IMR-90 (cell line): ENCODE measurements around the gene ZNF850. TPM values are rescaled to one million over a fixed set of nuclear protein-coding genes. Genes with fewer than 3 reads are reported as not detected.

Experiments
- ATAC-seq: fragments of 200-7000 bp; cut with Tn5 transposase; 2 replicates; pipeline ENCODE4 v1.9.1; 2020; ENCODE audit warnings: low read depth, mild to moderate bottlenecking, moderate library complexity
- BruUV-seq: library from RNA; stranded (reverse); fragments of 400-500 nt; replicated peaks from 2 replicates; lab custom pipeline; 2021; lab: Mats Ljungman, UMichigan
- CTCF ChIA-PET: fragments of 300-600 bp; formaldehyde crosslinking; extraction: SDS; loops from one replicate; lab custom pipeline; 2021; ENCODE audit warnings: antibody characterized with exemption; lab: Yijun Ruan, JAX
- POLR2A ChIA-PET: fragments of 300-600 bp; sonication (Branson Sonifier 250); formaldehyde crosslinking; loops from one replicate; lab custom pipeline; 2022; ENCODE audit warnings: antibody characterized with exemption; ENCODE audit not compliant: unreplicated experiment; lab: Charles Lee
- DNase-seq: peaks from one replicate; pipeline ENCODE4 v3.0.0; 2013
- H2AFZ ChIP-seq: replicated peaks from 2 replicates; pipeline ENCODE3; 2013; ENCODE audit warnings: low read length, mild to moderate bottlenecking; ENCODE audit not compliant: poor library complexity
- H2AK5ac ChIP-seq: 2 replicates; pipeline ENCODE4 v1.6.1; 2013; ENCODE audit warnings: low read depth, low read length, inconsistent platforms
- H2AK9ac ChIP-seq: replicated peaks from 2 replicates; pipeline ENCODE3; 2013; ENCODE audit warnings: mild to moderate bottlenecking, low read depth, low read length, moderate library complexity; ENCODE audit not compliant: poor library complexity
- H2BK120ac ChIP-seq: 2 replicates; pipeline ENCODE4 v1.6.1; 2013; ENCODE audit warnings: low read depth, low read length, inconsistent platforms
- H2BK15ac ChIP-seq: 3 replicates; pipeline ENCODE4 v1.6.1; 2013; ENCODE audit warnings: low read depth, low read length, inconsistent platforms
- H2BK20ac ChIP-seq: 2 replicates; pipeline ENCODE4 v1.6.1; 2013; ENCODE audit warnings: low read depth, mild to moderate bottlenecking, inconsistent platforms, low read length, moderate library complexity
- H2BK5ac ChIP-seq: 2 replicates; pipeline ENCODE4 v1.6.1; 2013; ENCODE audit warnings: mild to moderate bottlenecking, low read depth, low read length, inconsistent platforms; ENCODE audit not compliant: poor library complexity, severe bottlenecking
- H3K14ac ChIP-seq: replicated peaks from 2 replicates; pipeline ENCODE4 v1.6.1; 2013; ENCODE audit warnings: low read depth, low read length, inconsistent platforms
- H3K18ac ChIP-seq: 2 replicates; pipeline ENCODE4 v1.6.1; 2013; ENCODE audit warnings: low read depth, low read length, control low read depth
- H3K23ac ChIP-seq: 2 replicates; pipeline ENCODE4 v1.6.1; 2013; ENCODE audit warnings: low read depth, low read length, inconsistent platforms
- H3K27ac ChIP-seq: 2 replicates; pipeline ENCODE4 v1.5.1; 2013; ENCODE audit warnings: mild to moderate bottlenecking, control low read depth, low read length; ENCODE audit not compliant: insufficient read depth
- H3K27me3 ChIP-seq: 2 replicates; pipeline ENCODE4 v1.6.1; 2013; ENCODE audit warnings: low read length; ENCODE audit not compliant: control insufficient read depth, insufficient read depth
- H3K36me3 ChIP-seq: 2 replicates; pipeline ENCODE4 v1.6.1; 2013; ENCODE audit warnings: low read length, mixed read lengths; ENCODE audit not compliant: control insufficient read depth, insufficient read depth
- H3K4ac ChIP-seq: 2 replicates; pipeline ENCODE4 v1.6.1; 2013; ENCODE audit warnings: low read depth, low read length, inconsistent platforms
- H3K4me1 ChIP-seq: 2 replicates; pipeline ENCODE4 v1.6.1; 2013; ENCODE audit warnings: low read length, mixed read lengths; ENCODE audit not compliant: control insufficient read depth, insufficient read depth
- H3K4me2 ChIP-seq: 2 replicates; pipeline ENCODE4 v1.6.1; 2013; ENCODE audit warnings: low read depth, mild to moderate bottlenecking, control low read depth, low read length, moderate library complexity
- H3K4me3 ChIP-seq: 2 replicates; pipeline ENCODE4 v1.5.1; 2013; ENCODE audit warnings: low read depth, mild to moderate bottlenecking, control low read depth, low read length, moderate library complexity; ENCODE audit not compliant: insufficient read depth
- H3K56ac ChIP-seq: 2 replicates; pipeline ENCODE4 v1.6.1; 2013; ENCODE audit warnings: low read length, inconsistent platforms; ENCODE audit not compliant: insufficient read depth; ENCODE audit errors: extremely low read depth
- H3K79me1 ChIP-seq, 2 experiments: 2 replicates each; pipeline ENCODE4 v1.6.1; 2013; ENCODE audit warnings: low read length in 2 of 2, inconsistent platforms in 1 of 2, low read depth in 1 of 2
- H3K9ac ChIP-seq: 2 replicates; pipeline ENCODE4 v1.6.1; 2013; ENCODE audit warnings: low read depth, low read length, control low read depth
- H3K9me1 ChIP-seq: 2 replicates; pipeline ENCODE4 v1.6.1; 2013; ENCODE audit warnings: low read length, inconsistent platforms; ENCODE audit not compliant: insufficient read depth
- H3K9me3 ChIP-seq: 2 replicates; pipeline ENCODE4 v1.6.1; 2013; ENCODE audit warnings: low read length; ENCODE audit not compliant: control insufficient read depth, insufficient read depth
- H4K20me1 ChIP-seq: 2 replicates; pipeline ENCODE4 v1.6.1; 2013; ENCODE audit warnings: low read length, inconsistent platforms; ENCODE audit not compliant: insufficient read depth
- H4K5ac ChIP-seq: 2 replicates; pipeline ENCODE4 v1.6.1; 2013; ENCODE audit warnings: mild to moderate bottlenecking, low read depth, low read length, control low read depth
- H4K8ac ChIP-seq, 2 experiments: 2 replicates each; pipeline ENCODE4 v1.6.1; 2013; ENCODE audit warnings: low read depth in 2 of 2, low read length in 2 of 2, control low read depth in 1 of 2, inconsistent platforms in 1 of 2
- H4K91ac ChIP-seq: 2 replicates; pipeline ENCODE4 v1.6.1; 2013; ENCODE audit warnings: low read depth, low read length, inconsistent platforms; ENCODE audit not compliant: insufficient read depth
- CEBPB ChIP-seq: IDR thresholded peaks from 2 replicates; pipeline ENCODE4 v1.6.1; 2012; ENCODE audit warnings: low read depth, low read length, improper control_type of control experiment
- MAZ ChIP-seq: IDR thresholded peaks from 2 replicates; pipeline ENCODE4 v1.6.1; 2012; ENCODE audit warnings: low read depth, mild to moderate bottlenecking, low read length, improper control_type of control experiment, moderate library complexity, borderline replicate concordance
- MXI1 ChIP-seq: IDR thresholded peaks from 2 replicates; pipeline ENCODE4 v1.6.1; 2012; ENCODE audit warnings: low read depth, mild to moderate bottlenecking, low read length, moderate library complexity, borderline replicate concordance
- NFE2L2 ChIP-seq: fragments of 150-350 bp; IDR thresholded peaks from 2 replicates; pipeline ENCODE4 v1.6.1; 2016; ENCODE audit warnings: low read depth, mild to moderate bottlenecking, low read length
- POLR2A ChIP-seq: IDR thresholded peaks from 2 replicates; pipeline ENCODE4 v1.6.1; 2012; ENCODE audit warnings: mild to moderate bottlenecking, low read depth, low read length
- RCOR1 ChIP-seq: IDR thresholded peaks from 2 replicates; pipeline ENCODE4 v1.6.1; 2012; ENCODE audit warnings: mild to moderate bottlenecking, low read length, improper control_type of control experiment; ENCODE audit not compliant: insufficient replicate concordance
- RFX5 ChIP-seq: IDR thresholded peaks from 2 replicates; pipeline ENCODE4 v1.8.0; 2012; ENCODE audit warnings: low read depth, mild to moderate bottlenecking, low read length, moderate library complexity
- SMC3 ChIP-seq: fragments of 150-350 bp; IDR thresholded peaks from 2 replicates; pipeline ENCODE4 v1.6.1; 2016; ENCODE audit warnings: low read depth, mild to moderate bottlenecking, antibody characterized with exemption, low read length, moderate library complexity
- WGBS, 2 experiments: methylation state at CpG; one replicate each; pipeline versions ENCODE4 v1.1.5 to v1.1.7; 2013; ENCODE audit warnings: missing lambda C conversion rate in 2 of 2; ENCODE audit not compliant: insufficient read length in 1 of 2; ENCODE audit errors: extremely low coverage in 2 of 2; 5-methylcytosine and 5-hydroxymethylcytosine counted together
- dilution Hi-C: fragments of 300-500 bp; cut with HindIII; formaldehyde crosslinking; loops from one replicate; pipeline ENCODE4 v1.14.3; 2018; ENCODE audit warnings: low sequenced_read_pairs; ENCODE audit not compliant: unreplicated experiment
- in situ Hi-C: fragments of 300-500 bp; cut with MboI; formaldehyde crosslinking; loops from 3 replicates; pipeline ENCODE4 v1.14.3; 2019; ENCODE audit warnings: low sequenced_read_pairs, inconsistent platforms, mixed read lengths
- intact Hi-C: fragments of 100-400 bp; cut with micrococcal nuclease; formaldehyde crosslinking; loops from 2 replicates; pipeline ENCODE4 v1.10.0; 2022
- polyA plus RNA-seq, 3 experiments: library from polyadenylated mRNA; depleted of rRNA; stranded (reverse); fragments of >200 nt; gene quantifications; 2 replicates each; pipeline ENCODE4 v1.2.3, GENCODE V29; 2012; ENCODE audit warnings: low replicate concordance in 1 of 3
- total RNA-seq: library from RNA; depleted of rRNA; stranded (reverse); fragments of >200 nt; gene quantifications from 2 replicates; pipeline ENCODE4 v1.2.3, GENCODE V29; 2012

Gene ZNF850
- total and polyA plus RNA-seq, 2 of the 4 experiments (the other 2 are of a cell fraction) = 1.1 to 7.2 TPM

- no CpG with 5 or more reads among the region's 2 CpGs for WGBS, 2 experiments
- no TSS peak for BruUV-seq
These were observed 65.5 kb downstream of the ZNF850 start for GRCh38 chr19:36707134-36707533.

More at GRCh38 chr19:36707134-36707533, 65.5 kb downstream of the ZNF850 start:
- no peak overlapping the region for H3K23ac ChIP-seq
- no peaks in the 10 kb centered on the region for H4K20me1 ChIP-seq
- ATAC-seq (no peak), DNase-seq (no peak)
- no peak for TF ChIP-seq MXI1
- TF ChIP-seq NFE2L2 = no peak
- no peak for TF ChIP-seq POLR2A
- TF ChIP-seq MAZ = no peak
- no peak for TF ChIP-seq CEBPB
- no peak for TF ChIP-seq SMC3
- no peak for TF ChIP-seq RCOR1
- TF ChIP-seq RFX5 = no peak
- no peak overlapping the region for H3K56ac ChIP-seq
- H2BK15ac ChIP-seq = no peak overlapping the region
- no peak overlapping the region for H2AK9ac ChIP-seq
- in situ Hi-C loops (no loop called here), dilution Hi-C loops (no loop called here), intact Hi-C loops (no loop called here)
- no peak overlapping the region for H3K4me2 ChIP-seq
- no peaks in the 10 kb centered on the region for H3K4me1 ChIP-seq
- H2AK5ac ChIP-seq = no peak overlapping the region
- peaks cover 13% of the 10 kb centered on the region for H3K36me3 ChIP-seq
- H3K27me3 ChIP-seq = no peaks in the 10 kb centered on the region
- no peak overlapping the region for H4K91ac ChIP-seq
- H3K27ac ChIP-seq = no peak overlapping the region
- CTCF ChIA-PET = interaction anchor here (0.6 kb wide), 1 partner anchor 186 kb away, joined by 4 read pairs; no protein-coding TSS in a partner anchor
- no peaks in the 10 kb centered on the region for H3K9me1 ChIP-seq
- no peak overlapping the region for H4K5ac ChIP-seq
- H2BK120ac ChIP-seq = no peak overlapping the region
- no peak overlapping the region for H3K4ac ChIP-seq
- H3K18ac ChIP-seq = no peak overlapping the region
- no peak overlapping the region for H3K4me3 ChIP-seq
- H2BK5ac ChIP-seq = no peak overlapping the region
- H2AFZ ChIP-seq = no peak overlapping the region
- no peak overlapping the region for H3K14ac ChIP-seq
- no peak overlapping the region for H2BK20ac ChIP-seq
- H3K79me1 ChIP-seq = peaks cover 0 to 11% of the 10 kb centered on the region in 2 experiments; a peak in 3 of 4 replicates
- POLR2A ChIA-PET = no interaction called here
- no peak overlapping the region for H3K9ac ChIP-seq
- H4K8ac ChIP-seq = no peak overlapping the region
- peaks cover 48% of the 10 kb centered on the region for H3K9me3 ChIP-seq
